SU-DHL-6 (cell line): ENCODE results near the gene HOXA3.

Experiments
- CTCF ChIP-seq: fragments of 200-600 bp; sonication (generic); IDR thresholded peaks from one replicate; pipeline ENCODE4 v1.5.1; 2017; ENCODE audit warnings: antibody characterized with exemption, mild to moderate bottlenecking, low read length, moderate library complexity; ENCODE audit not compliant: insufficient read depth, poor library complexity, severe bottlenecking
- EZH2phosphoT487 ChIP-seq: fragments of 200-600 bp; sonication (generic), shearing (Covaris generic); conservative IDR thresholded peaks from 2 replicates; pipeline ENCODE4 v1.6.1; 2018; ENCODE audit warnings: mild to moderate bottlenecking, antibody characterized with exemption, low read length, moderate library complexity, mixed read lengths

- TF ChIP-seq CTCF (no peak), EZH2phosphoT487 (no peak)
Measured at GRCh38 chr7:27128034-27128433, 24.3 kb downstream of the HOXA3 start.
